Natural killer cell (primary cell): ENCODE measurements around the gene CCDC32. TPM values are rescaled to one million over a fixed set of nuclear protein-coding genes. Genes with fewer than 3 reads are reported as not detected.

Experiments
- ATAC-seq, 3 donors: fragments of 150-1000 bp in 2 of 3; fragments of 200-7000 bp in 1 of 3; cut with Tn5 transposase; 1 replicate in 1 of 3; 2 replicates in 2 of 3; pipeline ENCODE4 v1.10.0; 2021; ENCODE audit warnings: mild to moderate bottlenecking in 2 of 3, moderate library complexity in 2 of 3
- DNase-seq, 2 donors: peaks; one replicate each; pipeline versions ENCODE4 v3.0.0 to v3.0.0-alpha.2; 2013 to 2021; ENCODE audit warnings: mixed read lengths in 1 of 2
- H3K27ac ChIP-seq: one replicate; pipeline ENCODE4 v1.5.1; 2013; ENCODE audit warnings: mild to moderate bottlenecking, low read length
- H3K27me3 ChIP-seq: one replicate; pipeline ENCODE4 v1.6.1; 2013; ENCODE audit warnings: low read length; ENCODE audit not compliant: control insufficient read depth, insufficient read depth
- H3K36me3 ChIP-seq: one replicate; pipeline ENCODE4 v1.6.1; 2013; ENCODE audit warnings: low read length; ENCODE audit not compliant: control insufficient read depth, insufficient read depth
- H3K4me1 ChIP-seq: one replicate; pipeline ENCODE4 v1.6.1; 2013; ENCODE audit warnings: low read length; ENCODE audit not compliant: control insufficient read depth, insufficient read depth
- H3K4me3 ChIP-seq: one replicate; pipeline ENCODE4 v1.5.1; 2013; ENCODE audit warnings: low read length
- H3K9me3 ChIP-seq: one replicate; pipeline ENCODE4 v1.6.1; 2013; ENCODE audit warnings: low read length; ENCODE audit not compliant: control insufficient read depth, insufficient read depth
- H3K27ac Mint-ChIP-seq, 2 donors: one replicate each; pipeline ENCODE4 v1.8.0; 2022; ENCODE audit warnings: mild to moderate bottlenecking in 2 of 2, mixed read lengths in 2 of 2, moderate library complexity in 1 of 2
- H3K27me3 Mint-ChIP-seq, 2 donors: one replicate each; pipeline ENCODE4 v1.8.0; 2022; ENCODE audit warnings: low read depth in 2 of 2, mixed read lengths in 2 of 2
- H3K36me3 Mint-ChIP-seq: one replicate; pipeline ENCODE4 v1.8.0; 2022; ENCODE audit warnings: mixed read lengths
- H3K4me1 Mint-ChIP-seq, 2 donors: one replicate each; pipeline ENCODE4 v1.8.0; 2022; ENCODE audit warnings: mixed read lengths in 2 of 2
- H3K4me3 Mint-ChIP-seq: one replicate; pipeline ENCODE4 v1.8.0; 2022; ENCODE audit warnings: mild to moderate bottlenecking, moderate library complexity, mixed read lengths
- H3K9me3 Mint-ChIP-seq, 2 donors: one replicate each; pipeline ENCODE4 v1.8.0; 2022; ENCODE audit warnings: mixed read lengths in 2 of 2
- WGBS: methylation state at CpG from one replicate; pipeline ENCODE4 v1.1.7; 2013; ENCODE audit warnings: missing lambda C conversion rate; ENCODE audit not compliant: insufficient coverage; 5-methylcytosine and 5-hydroxymethylcytosine counted together
- intact Hi-C: fragments of 100-400 bp; cut with micrococcal nuclease; formaldehyde crosslinking; loops from one replicate; pipeline ENCODE4 v1.14.2; 2022
- total RNA-seq, 4 donors: library from RNA; stranded (reverse); fragments of 120-200 nt in 1 of 4; gene quantifications; one replicate each; pipeline versions ENCODE4 v1.2.3 to v1.2.4, GENCODE V29; 2013 to 2022
- TF ChIP-seq, protein P1 (sequence below): fragments of 200-600 bp; IDR thresholded peaks from one replicate; pipeline ENCODE4 v1.8.0; 2022; ENCODE audit warnings: antibody characterized with exemption

The CCDC32 gene
- total RNA-seq, 3 donors from 2014 or later (not counting 1 experiment from before 2014, with no cell fraction given), result 34.2 to 43.7 (median 37.4) TPM

DNA sequence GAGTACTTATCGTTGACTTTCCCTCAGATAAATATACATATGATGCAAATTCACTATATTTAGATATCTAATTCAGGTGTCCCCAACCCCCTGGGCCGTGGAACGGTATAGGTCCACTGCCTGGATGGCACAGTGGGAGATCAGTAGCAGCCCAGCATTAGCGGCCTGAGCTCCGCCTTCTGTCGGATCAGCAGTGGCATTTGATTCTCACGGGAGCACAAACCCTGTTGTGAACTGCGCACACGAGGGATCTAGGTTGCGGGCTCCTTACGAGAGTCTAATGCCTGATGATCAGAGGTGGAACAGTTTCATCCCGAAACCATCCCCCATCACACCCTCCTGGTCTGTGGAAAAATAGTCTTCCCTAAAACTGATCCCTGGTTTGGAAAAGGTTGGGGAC lies 36.1 kb upstream of the CCDC32 start:
- no peak overlapping the region for H3K27ac Mint-ChIP-seq
- Histone ChIP-seq H3K9me3 (no peaks in the 10 kb centered on the region), H3K4me1 (no peaks in the 10 kb centered on the region), H3K4me3 (no peak overlapping the region), H3K27me3 (no peaks in the 10 kb centered on the region), H3K27ac (no peak overlapping the region), H3K36me3 (no peaks in the 10 kb centered on the region)
- TF ChIP-seq, protein P1, sequence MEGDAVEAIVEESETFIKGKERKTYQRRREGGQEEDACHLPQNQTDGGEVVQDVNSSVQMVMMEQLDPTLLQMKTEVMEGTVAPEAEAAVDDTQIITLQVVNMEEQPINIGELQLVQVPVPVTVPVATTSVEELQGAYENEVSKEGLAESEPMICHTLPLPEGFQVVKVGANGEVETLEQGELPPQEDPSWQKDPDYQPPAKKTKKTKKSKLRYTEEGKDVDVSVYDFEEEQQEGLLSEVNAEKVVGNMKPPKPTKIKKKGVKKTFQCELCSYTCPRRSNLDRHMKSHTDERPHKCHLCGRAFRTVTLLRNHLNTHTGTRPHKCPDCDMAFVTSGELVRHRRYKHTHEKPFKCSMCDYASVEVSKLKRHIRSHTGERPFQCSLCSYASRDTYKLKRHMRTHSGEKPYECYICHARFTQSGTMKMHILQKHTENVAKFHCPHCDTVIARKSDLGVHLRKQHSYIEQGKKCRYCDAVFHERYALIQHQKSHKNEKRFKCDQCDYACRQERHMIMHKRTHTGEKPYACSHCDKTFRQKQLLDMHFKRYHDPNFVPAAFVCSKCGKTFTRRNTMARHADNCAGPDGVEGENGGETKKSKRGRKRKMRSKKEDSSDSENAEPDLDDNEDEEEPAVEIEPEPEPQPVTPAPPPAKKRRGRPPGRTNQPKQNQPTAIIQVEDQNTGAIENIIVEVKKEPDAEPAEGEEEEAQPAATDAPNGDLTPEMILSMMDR, result no peak
- ATAC-seq (no peak), DNase-seq (no peak)
- intact Hi-C loops, result no loop called here
- no peaks in the 10 kb centered on the region for H3K9me3 Mint-ChIP-seq
- H3K27me3 Mint-ChIP-seq, result no peaks in the 10 kb centered on the region
- 98% methylated on average over 9 of the region's 12 CpGs for WGBS
- H3K4me1 Mint-ChIP-seq, result no peaks in the 10 kb centered on the region
- no peak overlapping the region for H3K4me3 Mint-ChIP-seq
- H3K36me3 Mint-ChIP-seq, result no peaks in the 10 kb centered on the region

DNA sequence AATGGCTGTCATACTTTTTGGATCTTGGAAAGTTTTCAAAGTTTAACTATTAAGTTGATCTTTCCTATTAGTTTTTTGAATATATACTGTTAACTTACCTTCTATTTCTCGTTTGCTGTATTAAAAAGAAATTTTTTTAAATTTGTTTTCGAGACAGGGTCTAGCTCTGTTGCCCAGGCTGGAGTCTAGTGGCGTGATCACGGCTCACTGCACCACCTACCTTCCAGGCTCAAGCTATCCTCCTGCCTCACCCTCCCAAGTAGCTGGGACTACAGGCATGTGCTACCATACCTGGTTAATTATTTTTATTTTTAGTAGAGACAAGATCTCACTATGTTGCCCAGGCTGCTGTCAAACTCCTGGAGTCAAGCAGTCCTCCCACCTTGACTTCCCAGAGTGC lies 33.8 kb upstream of the CCDC32 start:
- H3K27me3 ChIP-seq, result no peaks in the 10 kb centered on the region
- Mint-ChIP-seq H3K27ac (no peak overlapping the region), H3K9me3 (no peaks in the 10 kb centered on the region), H3K27me3 (peaks cover 0 to 3% of the 10 kb centered on the region in 2 donors), H3K4me3 (no peak overlapping the region), H3K36me3 (no peaks in the 10 kb centered on the region), H3K4me1 (peaks cover 14 to 15% of the 10 kb centered on the region in 2 donors)
- no peak overlapping the region for H3K27ac ChIP-seq
- intact Hi-C loops, result no loop called here
- no peaks in the 10 kb centered on the region for H3K36me3 ChIP-seq
- 100% methylated on average over 3 of the region's 4 CpGs for WGBS
- peaks cover 8% of the 10 kb centered on the region for H3K4me1 ChIP-seq
- DNase-seq (no peak), ATAC-seq (no peak)
- TF ChIP-seq, protein P1, result no peak
- no peaks in the 10 kb centered on the region for H3K9me3 ChIP-seq
- no peak overlapping the region for H3K4me3 ChIP-seq

GRCh38 chr15:40598126-40598525 lies 33.3 kb upstream of the CCDC32 start:
- Histone ChIP-seq H3K4me1 (peaks cover 9% of the 10 kb centered on the region), H3K4me3 (no peak overlapping the region), H3K9me3 (no peaks in the 10 kb centered on the region), H3K27me3 (no peaks in the 10 kb centered on the region), H3K36me3 (no peaks in the 10 kb centered on the region), H3K27ac (no peak overlapping the region)
- TF ChIP-seq, protein P1, result no peak
- DNase-seq, result no peak
- H3K9me3 Mint-ChIP-seq, result no peaks in the 10 kb centered on the region
- H3K4me1 Mint-ChIP-seq, result peaks cover 17% of the 10 kb centered on the region in 2 donors
- no peaks in the 10 kb centered on the region for H3K36me3 Mint-ChIP-seq
- H3K27me3 Mint-ChIP-seq, result peaks cover 0 to 3% of the 10 kb centered on the region in 2 donors
- 50% methylated on average over 3 of the region's 3 CpGs for WGBS
- H3K27ac Mint-ChIP-seq, result no peak overlapping the region
- intact Hi-C loops, result no loop called here
- no peak overlapping the region for H3K4me3 Mint-ChIP-seq
- no peak for ATAC-seq

- Mint-ChIP-seq H3K4me1 (peaks cover 17 to 21% of the 10 kb centered on the region in 2 donors), H3K27ac (no peak overlapping the region), H3K9me3 (no peaks in the 10 kb centered on the region), H3K36me3 (no peaks in the 10 kb centered on the region), H3K27me3 (peaks cover 0 to 3% of the 10 kb centered on the region in 2 donors), H3K4me3 (no peak overlapping the region)
- Histone ChIP-seq H3K36me3 (no peaks in the 10 kb centered on the region), H3K27ac (no peak overlapping the region), H3K27me3 (no peaks in the 10 kb centered on the region), H3K9me3 (no peaks in the 10 kb centered on the region), H3K4me3 (no peak overlapping the region), H3K4me1 (peaks cover 9% of the 10 kb centered on the region)
- intact Hi-C loops, result no loop called here
- 100% methylated on average over 2 of the region's 2 CpGs for WGBS
- ATAC-seq (no peak), DNase-seq (no peak)
- TF ChIP-seq, protein P1, result no peak
These were observed 32.2 kb upstream of the CCDC32 start for GRCh38 chr15:40597024-40597423.
